ENCODE data around the gene MANEAL. TPM values are rescaled to one million over a fixed set of nuclear protein-coding genes. Genes with fewer than 3 reads are reported as not detected.

Gene MANEAL
- total RNA-seq, 2 donors from 2014 or later, result 2.8 to 9.0 TPM

- no peak for ATAC-seq
- peak overlapping the region in 1 of 2 donors; percentile 56 for H3K27ac Mint-ChIP-seq
- H3K4me1 Mint-ChIP-seq (ENCODE audit: low read depth in 2 of 2), result peaks cover 8 to 14% of the 10 kb centered on the region in 2 donors
- H3K36me3 Mint-ChIP-seq, result peaks cover 13% of the 10 kb centered on the region
- no peak for DNase-seq (ENCODE audit: low spot score)
- no peaks in the 10 kb centered on the region for H3K9me3 Mint-ChIP-seq
- H3K27me3 Mint-ChIP-seq, result no peaks in the 10 kb centered on the region
- no peak overlapping the region for H3K4me3 Mint-ChIP-seq
Measured at GRCh38 chr1:37802439-37802838, 8.8 kb downstream of the MANEAL start.

- H3K27ac Mint-ChIP-seq, result peak overlapping the region; percentile 80 to 90
- H3K9me3 Mint-ChIP-seq, result no peaks in the 10 kb centered on the region
- DNase-seq (ENCODE audit: low spot score) (no peak), ATAC-seq (no peak)
- H3K36me3 Mint-ChIP-seq, result peaks cover 13% of the 10 kb centered on the region
- peak overlapping the region; percentile 91 for H3K4me3 Mint-ChIP-seq
- peaks cover 29 to 36% of the 10 kb centered on the region in 2 donors for H3K4me1 Mint-ChIP-seq (ENCODE audit: low read depth in 2 of 2)
- H3K27me3 Mint-ChIP-seq, result no peaks in the 10 kb centered on the region
Measured at GRCh38 chr1:37807220-37807554, 13.5 kb downstream of the MANEAL start.

- peak within 1 kb of the TSS; percentile 80 to 91 for H3K27ac Mint-ChIP-seq
- no peaks in the 10 kb centered on the region for H3K9me3 Mint-ChIP-seq
- H3K4me1 Mint-ChIP-seq (ENCODE audit: low read depth in 2 of 2), result peaks cover 29 to 36% of the 10 kb centered on the region in 2 donors
- no peaks in the 10 kb centered on the region for H3K27me3 Mint-ChIP-seq
- peaks cover 8% of the 10 kb centered on the region for H3K36me3 Mint-ChIP-seq
- ATAC-seq, result peak; percentile 96 to 97
- DNase-seq (ENCODE audit: low spot score), result peak; percentile 94
- peak within 1 kb of the TSS; percentile 91 for H3K4me3 Mint-ChIP-seq
Measured at GRCh38 chr1:37807555-37808368, 14.1 kb downstream of the MANEAL start, which contains the start of the genes C1orf122 and YRDC. Gene C1orf122 (plus strand): TSS chr1:37807790. CDS start chr1:37808405, 615 bp downstream. Gene YRDC (minus strand): TSS chr1:37808208. CDS start chr1:37808180, 28 bp downstream.

- DNase-seq (ENCODE audit: low spot score), result peak; percentile 81
- no peaks in the 10 kb centered on the region for H3K27me3 Mint-ChIP-seq
- H3K36me3 Mint-ChIP-seq, result peaks cover 8% of the 10 kb centered on the region
- no peaks in the 10 kb centered on the region for H3K9me3 Mint-ChIP-seq
- peaks cover 29 to 36% of the 10 kb centered on the region in 2 donors for H3K4me1 Mint-ChIP-seq (ENCODE audit: low read depth in 2 of 2)
- ATAC-seq, result peak; percentile 80 to 85
- peak overlapping the region; percentile 80 to 91 for H3K27ac Mint-ChIP-seq
- H3K4me3 Mint-ChIP-seq, result peak overlapping the region; percentile 91
Measured at GRCh38 chr1:37808369-37809319, 15.0 kb downstream of the MANEAL start.

GRCh38 chr1:37809942-37810341 lies 16.3 kb downstream of the MANEAL start:
- Mint-ChIP-seq H3K27me3 (no peaks in the 10 kb centered on the region), H3K36me3 (no peaks in the 10 kb centered on the region), H3K4me3 (no peak overlapping the region), H3K27ac (peak overlapping the region; percentile 20 to 59), H3K4me1 (ENCODE audit: low read depth in 2 of 2) (peaks cover 22 to 35% of the 10 kb centered on the region in 2 donors), H3K9me3 (no peaks in the 10 kb centered on the region)
- ATAC-seq (no peak), DNase-seq (ENCODE audit: low spot score) (no peak)

GRCh38 chr1:37811027-37811655 lies 17.5 kb downstream of the MANEAL start:
- ATAC-seq (no peak), DNase-seq (ENCODE audit: low spot score) (peak; percentile 80)
- Mint-ChIP-seq H3K27me3 (no peaks in the 10 kb centered on the region), H3K4me3 (peak overlapping the region; percentile 9), H3K9me3 (no peaks in the 10 kb centered on the region), H3K36me3 (no peaks in the 10 kb centered on the region), H3K4me1 (ENCODE audit: low read depth in 2 of 2) (peaks cover 22 to 40% of the 10 kb centered on the region in 2 donors), H3K27ac (peak overlapping the region; percentile 20 to 59)

- Mint-ChIP-seq H3K27me3 (no peaks in the 10 kb centered on the region), H3K4me3 (no peak overlapping the region), H3K9me3 (no peaks in the 10 kb centered on the region), H3K27ac (no peak overlapping the region), H3K36me3 (no peaks in the 10 kb centered on the region), H3K4me1 (ENCODE audit: low read depth in 2 of 2) (peaks cover 22 to 32% of the 10 kb centered on the region in 2 donors)
- ATAC-seq (no peak), DNase-seq (ENCODE audit: low spot score) (no peak)
Measured at GRCh38 chr1:37813529-37814145, 20.0 kb downstream of the MANEAL start.

GRCh38 chr1:37814252-37814651 lies 20.6 kb downstream of the MANEAL start:
- no peak overlapping the region for H3K27ac Mint-ChIP-seq
- H3K27me3 Mint-ChIP-seq, result no peaks in the 10 kb centered on the region
- H3K36me3 Mint-ChIP-seq, result no peaks in the 10 kb centered on the region
- no peak overlapping the region for H3K4me3 Mint-ChIP-seq
- no peak for ATAC-seq
- peaks cover 16 to 27% of the 10 kb centered on the region in 2 donors for H3K4me1 Mint-ChIP-seq (ENCODE audit: low read depth in 2 of 2)
- H3K9me3 Mint-ChIP-seq, result no peaks in the 10 kb centered on the region
- no peak for DNase-seq (ENCODE audit: low spot score)

- no peak for ATAC-seq
- no peak for DNase-seq (ENCODE audit: low spot score)
- Mint-ChIP-seq H3K9me3 (no peaks in the 10 kb centered on the region), H3K4me1 (ENCODE audit: low read depth in 2 of 2) (peaks cover 14 to 23% of the 10 kb centered on the region in 2 donors), H3K27ac (no peak overlapping the region), H3K4me3 (no peak overlapping the region), H3K36me3 (peaks cover 8% of the 10 kb centered on the region), H3K27me3 (no peaks in the 10 kb centered on the region)
Measured at GRCh38 chr1:37817481-37817880, 23.8 kb downstream of the MANEAL start.

GRCh38 chr1:37821481-37821880 lies 27.8 kb downstream of the MANEAL start:
- H3K4me1 Mint-ChIP-seq (ENCODE audit: low read depth in 2 of 2), result peaks cover 26 to 37% of the 10 kb centered on the region in 2 donors
- DNase-seq (ENCODE audit: low spot score) (no peak), ATAC-seq (no peak)
- peak overlapping the region; percentile 76 to 85 for H3K27ac Mint-ChIP-seq
- H3K27me3 Mint-ChIP-seq, result no peaks in the 10 kb centered on the region
- H3K4me3 Mint-ChIP-seq, result no peak overlapping the region
- H3K9me3 Mint-ChIP-seq, result no peaks in the 10 kb centered on the region
- H3K36me3 Mint-ChIP-seq, result peaks cover 14% of the 10 kb centered on the region

GRCh38 chr1:37822906-37823815 lies 29.5 kb downstream of the MANEAL start:
- peaks cover 26 to 37% of the 10 kb centered on the region in 2 donors for H3K4me1 Mint-ChIP-seq (ENCODE audit: low read depth in 2 of 2)
- ATAC-seq (peak; percentile 88 to 89), DNase-seq (ENCODE audit: low spot score) (peak; percentile 71)
- H3K27ac Mint-ChIP-seq, result peak overlapping the region; percentile 76 to 85
- peaks cover 18% of the 10 kb centered on the region for H3K36me3 Mint-ChIP-seq
- no peaks in the 10 kb centered on the region for H3K27me3 Mint-ChIP-seq
- no peaks in the 10 kb centered on the region for H3K9me3 Mint-ChIP-seq
- H3K4me3 Mint-ChIP-seq, result peak overlapping the region; percentile 64

GRCh38 chr1:37824001-37824400 lies 30.4 kb downstream of the MANEAL start:
- Mint-ChIP-seq H3K4me1 (ENCODE audit: low read depth in 2 of 2) (peaks cover 26 to 37% of the 10 kb centered on the region in 2 donors), H3K4me3 (no peak overlapping the region), H3K27ac (peak overlapping the region; percentile 85 to 89), H3K9me3 (no peaks in the 10 kb centered on the region), H3K27me3 (no peaks in the 10 kb centered on the region), H3K36me3 (peaks cover 18% of the 10 kb centered on the region)
- DNase-seq (ENCODE audit: low spot score) (no peak), ATAC-seq (no peak)

Measured in natural killer cell treated with Interleukin-12 subunit alpha and Interleukin-12 subunit beta and Interleukin-15 and Interleukin-18, amount 100 ng/mL, for 72 hours (primary cell).